ENCODE measurements around the gene NTM.

- no peak for TF ChIP-seq EZH2 (IDR thresholded peaks at IDR 0.05; ENCODE audit: insufficient read depth, poor library complexity, severe bottlenecking)
- no peak for TF ChIP-seq EZH2phosphoT487 (IDR thresholded peaks at IDR 0.05; ENCODE audit: insufficient read depth, low read depth)
Observed at GRCh38 chr11:131533149-131533548, 162.7 kb downstream of the NTM start.

All from GM23248 (cell line).